GM12801 (cell line): ENCODE data around the gene ENPEP.
A peak's percentile ranks its signal among the peaks of the same experiment; 100 is the strongest.

Source experiments
- CTCF ChIP-seq: IDR thresholded peaks from one replicate; pipeline ENCODE4 v1.5.1; 2011; ENCODE audit warnings: control low read depth; ENCODE audit not compliant: insufficient read length; ENCODE audit errors: extremely low read depth

Gene ENPEP

DNA sequence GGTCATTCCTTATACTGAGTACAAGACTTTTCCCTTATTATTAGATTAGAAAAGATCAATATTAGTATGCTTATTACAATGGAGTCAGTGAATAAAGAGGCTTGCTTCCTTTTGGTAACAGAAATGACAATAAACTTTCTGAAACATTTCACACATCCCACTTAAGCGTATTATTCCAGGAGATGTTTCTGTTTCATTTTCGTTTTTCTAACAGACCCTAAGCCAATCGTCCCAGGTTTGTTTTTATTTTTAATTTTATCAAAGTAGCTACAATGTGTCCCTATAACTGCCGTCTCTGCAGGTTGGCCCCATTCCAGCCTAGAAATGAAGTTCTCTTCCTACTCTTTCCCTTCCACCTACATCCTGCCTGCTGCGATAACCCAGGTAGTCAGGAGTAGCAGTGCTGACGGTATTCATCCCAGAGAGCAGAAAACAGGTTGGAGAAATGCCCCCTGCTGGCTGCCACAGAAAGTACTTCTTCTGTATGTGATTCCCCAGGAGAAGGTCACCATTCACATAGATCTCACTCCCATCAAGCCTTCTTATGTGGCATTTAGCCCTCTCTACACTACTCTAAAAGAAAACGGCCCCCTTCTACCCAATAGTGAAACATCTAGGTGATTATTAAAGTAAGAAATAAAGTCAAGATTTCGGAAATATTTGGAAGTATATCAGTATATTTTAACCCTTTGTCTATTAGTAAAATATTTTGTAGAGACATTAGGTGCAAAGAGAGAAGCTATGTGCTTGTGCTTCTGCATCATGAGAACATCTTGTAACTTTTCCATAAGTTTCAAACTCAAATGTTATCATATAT lies 40.4 kb downstream of the ENPEP start:
- no peak for TF ChIP-seq CTCF

- peak; percentile 49 for TF ChIP-seq CTCF
Measured at GRCh38 chr4:110518889-110519490, 43.0 kb downstream of the ENPEP start.

DNA sequence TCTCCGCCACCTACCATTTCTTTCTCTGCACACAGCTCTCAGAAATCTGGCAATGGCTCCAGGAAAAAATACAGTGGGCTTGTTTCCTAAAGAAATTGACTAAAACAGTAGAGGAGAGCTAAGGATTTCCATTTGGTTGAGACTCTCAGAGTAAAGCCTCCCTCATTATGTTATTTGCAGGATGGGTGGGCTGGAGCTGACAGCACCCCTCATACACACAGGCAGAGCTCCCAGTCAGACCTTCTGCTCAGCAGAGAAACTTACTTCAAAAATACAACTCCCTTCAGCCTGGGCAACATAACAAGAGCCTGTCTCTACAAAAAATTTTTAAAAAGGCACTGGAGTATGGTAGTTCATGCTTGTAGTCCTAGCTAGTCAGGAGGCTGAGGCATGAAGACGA lies 44.9 kb downstream of the ENPEP start:
- TF ChIP-seq CTCF, result no peak

DNA sequence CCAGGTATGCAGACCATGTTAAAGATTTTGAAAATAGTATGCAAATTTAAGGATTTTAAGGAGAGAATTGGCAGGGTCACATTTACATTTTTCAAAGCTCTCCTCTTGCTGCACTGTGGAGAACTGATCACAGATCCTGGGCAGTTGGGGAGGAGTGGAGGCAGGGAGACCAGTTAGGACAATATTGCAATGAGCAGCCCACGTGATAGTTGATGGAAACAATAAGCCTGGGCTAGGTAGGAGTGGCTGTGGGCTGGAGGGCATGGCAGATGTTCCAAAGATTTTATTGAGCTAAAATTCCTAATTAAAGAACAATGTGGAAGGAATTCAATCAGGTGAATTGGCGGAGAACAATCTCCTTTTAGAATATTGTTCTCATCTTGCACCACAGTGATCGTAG lies 50.6 kb downstream of the ENPEP start:
- TF ChIP-seq CTCF, result no peak

GRCh38 chr4:110527156-110527555 lies 51.2 kb downstream of the ENPEP start:
- TF ChIP-seq CTCF, result no peak

- TF ChIP-seq CTCF, result no peak
Measured at GRCh38 chr4:110532901-110533589, 57.1 kb downstream of the ENPEP start.

DNA sequence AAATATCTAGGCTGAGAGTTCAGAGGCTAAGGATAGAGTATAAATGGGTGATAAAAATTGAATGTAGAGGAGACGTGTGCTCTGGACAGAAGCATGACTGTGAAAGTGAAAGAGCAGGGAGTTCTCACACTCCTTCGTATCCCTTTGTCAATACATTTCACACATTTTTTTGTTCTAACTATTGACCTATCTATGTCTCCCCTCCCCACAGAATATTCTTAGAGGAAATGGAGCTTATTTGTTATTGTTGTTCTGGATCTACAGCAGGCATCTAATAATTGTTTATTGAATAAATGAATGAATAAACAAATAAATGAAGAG lies 57.6 kb downstream of the ENPEP start:
- no peak for TF ChIP-seq CTCF
